GM23338 (cell line): ENCODE measurements around the gene DYRK1A. TPM values are rescaled to one million over a fixed set of nuclear protein-coding genes. Genes with fewer than 3 reads are reported as not detected.
A peak's percentile ranks its signal among the peaks of the same experiment; 100 is the strongest.

Experiments
- ATAC-seq: fragments of 200-7000 bp; cut with Tn5 transposase; 3 replicates; pipeline ENCODE4 v1.9.1; 2020
- DNase-seq: peaks from one replicate; pipeline ENCODE4 v3.0.0-alpha.2; 2015; ENCODE audit warnings: low spot score
- H2AFZ ChIP-seq: fragments of 200-600 bp; sonication (generic); 2 replicates; pipeline ENCODE4 v1.8.0; 2016; ENCODE audit warnings: antibody characterized with exemption, mild to moderate bottlenecking, moderate library complexity
- H3F3A ChIP-seq: fragments of 200-600 bp; sonication (generic); replicated peaks from 2 replicates; pipeline ENCODE4 v1.8.0; 2017; ENCODE audit warnings: antibody characterized with exemption, mixed run types, low read depth
- H3K27ac ChIP-seq: fragments of 200-600 bp; sonication (generic); 2 replicates; pipeline ENCODE4 v1.6.1; 2016; ENCODE audit warnings: low read depth
- H3K27me3 ChIP-seq: fragments of 200-600 bp; sonication (generic); 2 replicates; pipeline ENCODE4 v1.8.0; 2016; ENCODE audit warnings: mild to moderate bottlenecking, mixed run types, moderate library complexity; ENCODE audit not compliant: insufficient read depth
- H3K36me3 ChIP-seq: fragments of 200-600 bp; sonication (generic); 2 replicates; pipeline ENCODE4 v1.8.0; 2016; ENCODE audit warnings: mild to moderate bottlenecking; ENCODE audit not compliant: insufficient read depth
- H3K4me1 ChIP-seq: fragments of 200-600 bp; sonication (generic); 2 replicates; pipeline ENCODE4 v1.8.0; 2016; ENCODE audit warnings: mild to moderate bottlenecking, moderate library complexity; ENCODE audit not compliant: insufficient read depth
- H3K4me2 ChIP-seq: fragments of 200-600 bp; sonication (generic); 2 replicates; pipeline ENCODE4 v1.7.1; 2017; ENCODE audit warnings: mixed run types
- H3K4me3 ChIP-seq: fragments of 200-600 bp; sonication (generic); 2 replicates; pipeline ENCODE4 v1.6.1; 2016; ENCODE audit warnings: mixed run types
- H3K79me2 ChIP-seq: fragments of 200-600 bp; sonication (generic); replicated peaks from 2 replicates; pipeline ENCODE4 v1.8.0; 2017; ENCODE audit warnings: mild to moderate bottlenecking; ENCODE audit not compliant: insufficient read depth
- H3K9me2 ChIP-seq: fragments of 200-600 bp; sonication (generic); 2 replicates; pipeline ENCODE4 v1.8.0; 2017; ENCODE audit not compliant: insufficient read depth
- H4K20me1 ChIP-seq: fragments of 200-600 bp; sonication (generic); replicated peaks from 2 replicates; pipeline ENCODE4 v1.8.0; 2017; ENCODE audit warnings: mild to moderate bottlenecking; ENCODE audit not compliant: insufficient read depth
- H3K27ac Mint-ChIP-seq: 2 replicates; pipeline ENCODE4 v1.8.0; 2020; ENCODE audit warnings: inconsistent platforms, mild to moderate bottlenecking, moderate library complexity, mixed read lengths
- H3K27me3 Mint-ChIP-seq: 3 replicates; pipeline ENCODE4 v1.8.0; 2022; ENCODE audit warnings: low read depth, mild to moderate bottlenecking, moderate library complexity, mixed read lengths, inconsistent platforms; ENCODE audit not compliant: insufficient read depth, poor library complexity
- H3K36me3 Mint-ChIP-seq: 3 replicates; pipeline ENCODE4 v1.8.0; 2021; ENCODE audit warnings: low read depth, mild to moderate bottlenecking, inconsistent platforms, moderate library complexity, mixed read lengths
- H3K4me1 Mint-ChIP-seq: 3 replicates; pipeline ENCODE4 v1.8.0; 2020; ENCODE audit warnings: mild to moderate bottlenecking, inconsistent platforms, mixed read lengths
- H3K4me3 Mint-ChIP-seq: 3 replicates; pipeline ENCODE4 v1.8.0; 2021; ENCODE audit warnings: moderate library complexity, mild to moderate bottlenecking, inconsistent platforms, mixed read lengths
- H3K9me3 Mint-ChIP-seq: 3 replicates; pipeline ENCODE4 v1.8.0; 2020; ENCODE audit warnings: moderate library complexity, mild to moderate bottlenecking, inconsistent platforms, mixed read lengths
- CREB1 ChIP-seq: fragments of 250-450 bp; sonication (Bioruptor Pico); IDR thresholded peaks from 2 replicates; pipeline ENCODE4 v1.5.0; 2020; ENCODE audit warnings: low read depth, mild to moderate bottlenecking, moderate library complexity
- EZH2 ChIP-seq: fragments of 200-600 bp; sonication (generic); IDR thresholded peaks from one replicate; pipeline ENCODE4 v1.8.0; 2017; ENCODE audit warnings: antibody characterized with exemption, mild to moderate bottlenecking, low read depth; ENCODE audit not compliant: unreplicated experiment
- EZH2phosphoT487 ChIP-seq: fragments of 200-600 bp; sonication (generic); IDR thresholded peaks from one replicate; pipeline ENCODE4 v1.8.1; 2018; ENCODE audit warnings: antibody characterized with exemption; ENCODE audit not compliant: unreplicated experiment
- JUNB ChIP-seq: IDR thresholded peaks from one replicate; pipeline ENCODE4 v1.6.1; 2016; ENCODE audit warnings: antibody characterized with exemption; ENCODE audit not compliant: unreplicated experiment
- NANOG ChIP-seq: IDR thresholded peaks from 2 replicates; pipeline ENCODE4 v1.6.1; 2016; ENCODE audit warnings: antibody characterized with exemption, borderline replicate concordance
- POLR2AphosphoS5 ChIP-seq: IDR thresholded peaks from 2 replicates; pipeline ENCODE4 v1.6.1; 2016; ENCODE audit warnings: antibody characterized with exemption, low read depth
- STAT1 ChIP-seq: IDR thresholded peaks from one replicate; pipeline ENCODE4 v1.6.1; 2016; ENCODE audit warnings: antibody characterized with exemption; ENCODE audit not compliant: unreplicated experiment
- ZNF114 ChIP-seq: fragments of 250-450 bp; sonication (Bioruptor Pico); IDR thresholded peaks from 2 replicates; pipeline ENCODE4 v1.5.0; 2020; ENCODE audit warnings: mild to moderate bottlenecking, moderate library complexity
- ZNF331 ChIP-seq: fragments of 250-450 bp; sonication (Bioruptor Pico); IDR thresholded peaks from 2 replicates; pipeline ENCODE4 v1.5.0; 2020; ENCODE audit warnings: low read depth, mild to moderate bottlenecking, moderate library complexity
- polyA plus RNA-seq: library from polyadenylated mRNA; unstranded; fragments of >200 nt; fragmentation: Nextera tagmentation; extraction: Ambion mirVana; gene quantifications from 2 replicates; pipeline ENCODE4 v1.2.1, GENCODE V29; 2016
- total RNA-seq: library from RNA; depleted of rRNA; stranded (reverse); fragments of >200 nt; shearing (Covaris generic); gene quantifications from 2 replicates; pipeline ENCODE4 v1.2.3, GENCODE V29; 2014
- TF ChIP-seq, protein P1 (sequence below): fragments of 250-450 bp; sonication (Bioruptor Pico); IDR thresholded peaks from 2 replicates; pipeline ENCODE4 v1.5.0; 2020; ENCODE audit warnings: mild to moderate bottlenecking, moderate library complexity
- TF ChIP-seq, protein P2 (sequence below), 2 experiments: fragments of 200-600 bp in 1 of 2; sonication (generic) in 1 of 2; conservative IDR thresholded peaks; 2 replicates each; pipeline versions ENCODE4 v1.5.1 to v1.6.1; 2016 to 2017; ENCODE audit warnings: antibody characterized with exemption in 2 of 2, low read depth in 2 of 2, mild to moderate bottlenecking in 2 of 2, moderate library complexity in 1 of 2
- TF ChIP-seq, protein P3 (sequence below): IDR thresholded peaks from 2 replicates; pipeline ENCODE4 v1.6.1; 2016; ENCODE audit warnings: antibody characterized with exemption

DYRK1A gene
- total and polyA plus RNA-seq, 2 experiments from 2014 or later: 10.3 to 84.7 TPM

DNA sequence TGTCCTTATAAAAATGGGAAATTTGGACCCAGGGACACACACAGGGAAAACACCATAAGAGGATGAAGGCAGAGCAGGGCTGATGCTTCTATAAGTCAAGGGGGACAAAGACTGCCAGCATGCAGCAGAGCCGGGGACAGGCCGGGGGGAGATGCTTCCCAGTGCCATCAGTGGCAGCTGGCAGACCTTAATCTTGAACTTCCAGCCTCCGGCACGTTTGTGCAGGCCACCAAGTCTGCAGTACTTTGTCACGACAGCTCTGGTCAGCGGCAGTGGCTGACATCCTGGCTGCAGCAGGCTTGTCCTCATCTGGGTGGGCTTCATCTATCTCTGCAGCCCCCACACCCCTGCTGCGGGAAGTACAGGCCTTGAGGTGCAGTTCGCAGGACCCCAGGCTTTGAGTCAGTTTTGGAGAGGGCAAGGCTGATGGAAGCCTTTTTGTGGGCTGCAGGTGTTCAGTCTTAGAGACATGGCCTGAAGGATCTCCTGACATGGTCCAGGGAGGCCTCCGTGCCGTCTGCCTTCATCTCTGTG lies 186.0 kb downstream of the DYRK1A start:
- H3K27me3 Mint-ChIP-seq: peaks cover 7% of the 10 kb centered on the region
- no peaks in the 10 kb centered on the region for H3K4me1 ChIP-seq
- H3K4me3 ChIP-seq: no peak overlapping the region
- H3K4me2 ChIP-seq: no peak overlapping the region
- no peaks in the 10 kb centered on the region; the same call in 2 of the 3 replicates for H3K36me3 Mint-ChIP-seq
- 0 out of 2 replicates have a peak, but pooled peaks cover 6% of the 10 kb centered on the region for H3K9me2 ChIP-seq
- peaks cover 3% of the 10 kb centered on the region; the same call in 1 of the 3 replicates for H3K9me3 Mint-ChIP-seq
- TF ChIP-seq ZNF331 (CRISPR knock-in tag) (no peak), EZH2phosphoT487 (no peak)
- no peak for ATAC-seq
- H3K4me3 Mint-ChIP-seq: no peak overlapping the region
- H3K79me2 ChIP-seq: no peaks in the 10 kb centered on the region
- no peaks in the 10 kb centered on the region for H3K27me3 ChIP-seq
- peaks cover 8% of the 10 kb centered on the region for H3K4me1 Mint-ChIP-seq
- H3K27ac Mint-ChIP-seq: no peak overlapping the region
- H3K36me3 ChIP-seq: no peaks in the 10 kb centered on the region
- no peaks in the 10 kb centered on the region for H3F3A ChIP-seq
- no peak overlapping the region for H3K27ac ChIP-seq
- DNase-seq: no peak
- H4K20me1 ChIP-seq: no peaks in the 10 kb centered on the region
- H2AFZ ChIP-seq: peak overlapping the region; percentile 43; the same call in 1 of the 2 replicates

DNA sequence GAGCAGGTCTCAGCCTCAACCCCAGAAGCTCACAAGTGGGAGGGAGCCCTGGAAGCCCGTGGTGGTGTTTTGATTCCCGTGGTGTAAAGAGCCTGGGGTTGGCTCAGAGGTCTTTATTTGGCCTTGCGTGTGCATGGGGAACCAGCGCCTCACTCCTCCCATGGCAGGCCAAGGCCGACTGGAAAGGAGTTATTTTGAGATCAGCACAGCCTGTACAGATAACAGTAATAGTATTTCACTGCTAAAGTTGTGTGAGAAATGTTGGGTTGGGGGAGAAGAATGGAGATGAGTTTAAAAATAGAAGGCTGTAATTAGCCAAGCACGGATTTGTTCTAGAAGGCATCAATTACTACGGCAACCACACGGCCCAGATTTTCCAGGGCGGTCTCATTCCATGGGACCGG lies 186.5 kb downstream of the DYRK1A start:
- H3K4me1 Mint-ChIP-seq: peaks cover 8% of the 10 kb centered on the region
- TF ChIP-seq ZNF331 (CRISPR knock-in tag): no peak
- TF ChIP-seq POLR2AphosphoS5: no peak
- no peak for TF ChIP-seq EZH2
- no peak for TF ChIP-seq EZH2phosphoT487
- TF ChIP-seq, protein P1, sequence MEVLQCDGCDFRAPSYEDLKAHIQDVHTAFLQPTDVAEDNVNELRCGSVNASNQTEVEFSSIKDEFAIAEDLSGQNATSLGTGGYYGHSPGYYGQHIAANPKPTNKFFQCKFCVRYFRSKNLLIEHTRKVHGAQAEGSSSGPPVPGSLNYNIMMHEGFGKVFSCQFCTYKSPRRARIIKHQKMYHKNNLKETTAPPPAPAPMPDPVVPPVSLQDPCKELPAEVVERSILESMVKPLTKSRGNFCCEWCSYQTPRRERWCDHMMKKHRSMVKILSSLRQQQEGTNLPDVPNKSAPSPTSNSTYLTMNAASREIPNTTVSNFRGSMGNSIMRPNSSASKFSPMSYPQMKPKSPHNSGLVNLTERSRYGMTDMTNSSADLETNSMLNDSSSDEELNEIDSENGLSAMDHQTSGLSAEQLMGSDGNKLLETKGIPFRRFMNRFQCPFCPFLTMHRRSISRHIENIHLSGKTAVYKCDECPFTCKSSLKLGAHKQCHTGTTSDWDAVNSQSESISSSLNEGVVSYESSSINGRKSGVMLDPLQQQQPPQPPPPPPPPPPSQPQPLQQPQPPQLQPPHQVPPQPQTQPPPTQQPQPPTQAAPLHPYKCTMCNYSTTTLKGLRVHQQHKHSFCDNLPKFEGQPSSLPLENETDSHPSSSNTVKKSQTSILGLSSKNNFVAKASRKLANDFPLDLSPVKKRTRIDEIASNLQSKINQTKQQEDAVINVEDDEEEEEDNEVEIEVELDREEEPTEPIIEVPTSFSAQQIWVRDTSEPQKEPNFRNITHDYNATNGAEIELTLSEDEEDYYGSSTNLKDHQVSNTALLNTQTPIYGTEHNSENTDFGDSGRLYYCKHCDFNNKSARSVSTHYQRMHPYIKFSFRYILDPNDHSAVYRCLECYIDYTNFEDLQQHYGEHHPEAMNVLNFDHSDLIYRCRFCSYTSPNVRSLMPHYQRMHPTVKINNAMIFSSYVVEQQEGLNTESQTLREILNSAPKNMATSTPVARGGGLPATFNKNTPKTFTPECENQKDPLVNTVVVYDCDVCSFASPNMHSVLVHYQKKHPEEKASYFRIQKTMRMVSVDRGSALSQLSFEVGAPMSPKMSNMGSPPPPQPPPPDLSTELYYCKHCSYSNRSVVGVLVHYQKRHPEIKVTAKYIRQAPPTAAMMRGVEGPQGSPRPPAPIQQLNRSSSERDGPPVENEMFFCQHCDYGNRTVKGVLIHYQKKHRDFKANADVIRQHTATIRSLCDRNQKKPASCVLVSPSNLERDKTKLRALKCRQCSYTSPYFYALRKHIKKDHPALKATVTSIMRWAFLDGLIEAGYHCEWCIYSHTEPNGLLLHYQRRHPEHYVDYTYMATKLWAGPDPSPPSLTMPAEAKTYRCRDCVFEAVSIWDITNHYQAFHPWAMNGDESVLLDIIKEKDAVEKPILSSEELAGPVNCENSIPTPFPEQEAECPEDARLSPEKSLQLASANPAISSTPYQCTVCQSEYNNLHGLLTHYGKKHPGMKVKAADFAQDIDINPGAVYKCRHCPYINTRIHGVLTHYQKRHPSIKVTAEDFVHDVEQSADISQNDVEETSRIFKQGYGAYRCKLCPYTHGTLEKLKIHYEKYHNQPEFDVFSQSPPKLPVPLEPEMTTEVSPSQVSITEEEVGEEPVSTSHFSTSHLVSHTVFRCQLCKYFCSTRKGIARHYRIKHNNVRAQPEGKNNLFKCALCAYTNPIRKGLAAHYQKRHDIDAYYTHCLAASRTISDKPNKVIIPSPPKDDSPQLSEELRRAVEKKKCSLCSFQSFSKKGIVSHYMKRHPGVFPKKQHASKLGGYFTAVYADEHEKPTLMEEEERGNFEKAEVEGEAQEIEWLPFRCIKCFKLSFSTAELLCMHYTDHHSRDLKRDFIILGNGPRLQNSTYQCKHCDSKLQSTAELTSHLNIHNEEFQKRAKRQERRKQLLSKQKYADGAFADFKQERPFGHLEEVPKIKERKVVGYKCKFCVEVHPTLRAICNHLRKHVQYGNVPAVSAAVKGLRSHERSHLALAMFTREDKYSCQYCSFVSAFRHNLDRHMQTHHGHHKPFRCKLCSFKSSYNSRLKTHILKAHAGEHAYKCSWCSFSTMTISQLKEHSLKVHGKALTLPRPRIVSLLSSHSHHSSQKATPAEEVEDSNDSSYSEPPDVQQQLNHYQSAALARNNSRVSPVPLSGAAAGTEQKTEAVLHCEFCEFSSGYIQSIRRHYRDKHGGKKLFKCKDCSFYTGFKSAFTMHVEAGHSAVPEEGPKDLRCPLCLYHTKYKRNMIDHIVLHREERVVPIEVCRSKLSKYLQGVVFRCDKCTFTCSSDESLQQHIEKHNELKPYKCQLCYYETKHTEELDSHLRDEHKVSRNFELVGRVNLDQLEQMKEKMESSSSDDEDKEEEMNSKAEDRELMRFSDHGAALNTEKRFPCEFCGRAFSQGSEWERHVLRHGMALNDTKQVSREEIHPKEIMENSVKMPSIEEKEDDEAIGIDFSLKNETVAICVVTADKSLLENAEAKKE (CRISPR knock-in tag): no peak
- no peak for TF ChIP-seq JUNB
- no peak for TF ChIP-seq CREB1 (CRISPR knock-in tag)
- TF ChIP-seq, protein P2, sequence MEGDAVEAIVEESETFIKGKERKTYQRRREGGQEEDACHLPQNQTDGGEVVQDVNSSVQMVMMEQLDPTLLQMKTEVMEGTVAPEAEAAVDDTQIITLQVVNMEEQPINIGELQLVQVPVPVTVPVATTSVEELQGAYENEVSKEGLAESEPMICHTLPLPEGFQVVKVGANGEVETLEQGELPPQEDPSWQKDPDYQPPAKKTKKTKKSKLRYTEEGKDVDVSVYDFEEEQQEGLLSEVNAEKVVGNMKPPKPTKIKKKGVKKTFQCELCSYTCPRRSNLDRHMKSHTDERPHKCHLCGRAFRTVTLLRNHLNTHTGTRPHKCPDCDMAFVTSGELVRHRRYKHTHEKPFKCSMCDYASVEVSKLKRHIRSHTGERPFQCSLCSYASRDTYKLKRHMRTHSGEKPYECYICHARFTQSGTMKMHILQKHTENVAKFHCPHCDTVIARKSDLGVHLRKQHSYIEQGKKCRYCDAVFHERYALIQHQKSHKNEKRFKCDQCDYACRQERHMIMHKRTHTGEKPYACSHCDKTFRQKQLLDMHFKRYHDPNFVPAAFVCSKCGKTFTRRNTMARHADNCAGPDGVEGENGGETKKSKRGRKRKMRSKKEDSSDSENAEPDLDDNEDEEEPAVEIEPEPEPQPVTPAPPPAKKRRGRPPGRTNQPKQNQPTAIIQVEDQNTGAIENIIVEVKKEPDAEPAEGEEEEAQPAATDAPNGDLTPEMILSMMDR (conservative IDR thresholded peaks at IDR 0.05; ENCODE audit: low read depth in 2 of 2): no peak
- TF ChIP-seq, protein P3, sequence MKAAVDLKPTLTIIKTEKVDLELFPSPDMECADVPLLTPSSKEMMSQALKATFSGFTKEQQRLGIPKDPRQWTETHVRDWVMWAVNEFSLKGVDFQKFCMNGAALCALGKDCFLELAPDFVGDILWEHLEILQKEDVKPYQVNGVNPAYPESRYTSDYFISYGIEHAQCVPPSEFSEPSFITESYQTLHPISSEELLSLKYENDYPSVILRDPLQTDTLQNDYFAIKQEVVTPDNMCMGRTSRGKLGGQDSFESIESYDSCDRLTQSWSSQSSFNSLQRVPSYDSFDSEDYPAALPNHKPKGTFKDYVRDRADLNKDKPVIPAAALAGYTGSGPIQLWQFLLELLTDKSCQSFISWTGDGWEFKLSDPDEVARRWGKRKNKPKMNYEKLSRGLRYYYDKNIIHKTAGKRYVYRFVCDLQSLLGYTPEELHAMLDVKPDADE: no peak
- TF ChIP-seq NANOG: no peak
- no peak for TF ChIP-seq ZNF114 (CRISPR knock-in tag)
- no peak for TF ChIP-seq STAT1

More for the DNA sequence above, 186.5 kb downstream of the DYRK1A start:
- H3K79me2 ChIP-seq: no peaks in the 10 kb centered on the region
- H2AFZ ChIP-seq: peak overlapping the region; percentile 43; the same call in 1 of the 2 replicates
- no peak overlapping the region for H3K4me3 Mint-ChIP-seq
- no peaks in the 10 kb centered on the region for H3K4me1 ChIP-seq
- no peak overlapping the region for H3K27ac Mint-ChIP-seq
- 0 out of 2 replicates have a peak, but pooled peaks cover 6% of the 10 kb centered on the region for H3K9me2 ChIP-seq
- no peak overlapping the region for H3K27ac ChIP-seq
- no peaks in the 10 kb centered on the region; the same call in 2 of the 3 replicates for H3K36me3 Mint-ChIP-seq
- no peaks in the 10 kb centered on the region for H3F3A ChIP-seq
- H3K36me3 ChIP-seq: no peaks in the 10 kb centered on the region
- H3K27me3 Mint-ChIP-seq: peaks cover 7% of the 10 kb centered on the region
- no peak overlapping the region for H3K4me2 ChIP-seq
- no peak overlapping the region for H3K4me3 ChIP-seq
- DNase-seq: no peak
- no peaks in the 10 kb centered on the region for H4K20me1 ChIP-seq
- H3K9me3 Mint-ChIP-seq: peaks cover 3% of the 10 kb centered on the region; the same call in 2 of the 3 replicates
- no peaks in the 10 kb centered on the region for H3K27me3 ChIP-seq
- no peak for ATAC-seq
